GM18505 (cell line): ENCODE data around the gene LDLRAD2.

Experiments used
- ATAC-seq: cut with Tn5 transposase; IDR thresholded peaks from one replicate; pipeline ENCODE4 v1.9.1; 2021; ENCODE audit not compliant: unreplicated experiment
- POLR2A ChIP-seq: IDR thresholded peaks from 4 replicates; pipeline ENCODE4 v1.6.1; 2011; ENCODE audit warnings: borderline replicate concordance; ENCODE audit not compliant: insufficient read depth, insufficient read length; ENCODE audit errors: extremely low read depth

LDLRAD2 gene

DNA sequence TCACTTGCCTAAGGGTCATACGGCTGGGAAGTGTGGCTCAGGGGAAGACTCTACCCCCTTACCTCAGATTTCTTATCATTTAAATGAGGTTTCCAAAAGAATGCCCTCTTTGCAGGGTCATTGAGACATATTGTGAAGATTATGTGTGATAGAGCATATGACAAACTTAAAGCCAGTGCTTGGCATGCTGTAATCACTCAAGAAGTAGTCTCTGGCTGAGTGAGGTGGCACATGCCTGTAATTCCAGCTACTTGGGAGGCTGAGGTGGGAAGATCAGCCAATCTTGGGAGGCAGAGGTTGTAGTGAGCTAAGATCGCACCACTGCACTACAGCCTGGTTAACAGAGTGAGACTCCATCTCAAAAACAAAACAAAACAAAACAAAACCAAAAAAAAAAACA lies 7.5 kb upstream of the LDLRAD2 start:
- no peak for ATAC-seq
- no peak for TF ChIP-seq POLR2A

DNA sequence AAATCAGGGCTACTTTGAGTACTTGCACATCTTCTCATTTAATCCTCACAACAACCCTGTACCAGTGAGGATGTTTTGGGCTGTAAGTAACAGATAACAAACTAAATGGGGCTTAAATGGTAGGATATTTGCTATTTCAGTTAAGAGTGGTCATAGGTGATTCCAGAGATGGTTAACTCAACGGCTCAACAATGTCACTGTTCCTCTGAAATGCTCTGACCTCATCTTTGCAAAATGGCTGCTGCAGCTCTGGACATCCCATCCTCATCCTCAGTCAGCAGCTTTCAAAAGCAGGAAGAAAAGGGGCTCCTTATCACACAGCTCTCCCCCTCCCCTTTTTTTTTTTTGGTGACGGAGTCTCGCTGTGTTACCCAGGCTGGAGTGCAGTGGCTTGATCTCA lies 1.5 kb downstream of the LDLRAD2 start:
- ATAC-seq, result no peak
- no peak for TF ChIP-seq POLR2A

DNA sequence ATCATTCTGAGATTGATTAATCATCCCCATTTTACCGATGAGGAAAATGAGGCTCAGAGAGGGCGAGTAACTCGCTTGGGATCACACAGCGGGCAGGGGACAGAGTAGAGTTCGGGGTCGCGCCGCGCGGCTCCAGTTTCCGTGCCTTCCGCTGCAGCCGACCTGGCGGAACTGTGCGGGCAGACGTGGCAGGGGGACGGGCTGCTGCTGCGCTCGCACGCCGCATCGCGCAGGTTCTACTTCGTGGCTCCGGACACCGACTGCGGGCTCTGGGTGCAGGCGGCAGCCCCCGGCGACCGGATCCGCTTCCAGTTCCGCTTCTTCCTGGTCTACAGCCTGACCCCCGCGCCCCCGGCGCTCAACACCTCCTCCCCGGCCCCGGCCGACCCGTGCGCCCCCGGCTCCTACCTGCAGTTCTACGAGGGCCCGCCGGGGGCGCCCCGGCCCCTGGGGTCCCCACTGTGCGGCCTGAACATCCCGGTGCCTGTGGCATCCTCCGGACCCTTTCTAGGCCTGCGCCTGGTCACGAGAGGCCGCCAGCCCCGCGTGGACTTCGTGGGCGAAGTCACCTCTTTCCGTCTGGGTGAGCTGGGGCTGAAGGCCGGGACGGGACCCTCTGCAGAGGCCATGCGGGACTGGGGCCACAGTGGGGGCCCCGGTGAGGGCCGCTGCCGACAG lies 2.3 kb downstream of the LDLRAD2 start:
- ATAC-seq, result peak; percentile 55
- peak; percentile 35 for TF ChIP-seq POLR2A

DNA sequence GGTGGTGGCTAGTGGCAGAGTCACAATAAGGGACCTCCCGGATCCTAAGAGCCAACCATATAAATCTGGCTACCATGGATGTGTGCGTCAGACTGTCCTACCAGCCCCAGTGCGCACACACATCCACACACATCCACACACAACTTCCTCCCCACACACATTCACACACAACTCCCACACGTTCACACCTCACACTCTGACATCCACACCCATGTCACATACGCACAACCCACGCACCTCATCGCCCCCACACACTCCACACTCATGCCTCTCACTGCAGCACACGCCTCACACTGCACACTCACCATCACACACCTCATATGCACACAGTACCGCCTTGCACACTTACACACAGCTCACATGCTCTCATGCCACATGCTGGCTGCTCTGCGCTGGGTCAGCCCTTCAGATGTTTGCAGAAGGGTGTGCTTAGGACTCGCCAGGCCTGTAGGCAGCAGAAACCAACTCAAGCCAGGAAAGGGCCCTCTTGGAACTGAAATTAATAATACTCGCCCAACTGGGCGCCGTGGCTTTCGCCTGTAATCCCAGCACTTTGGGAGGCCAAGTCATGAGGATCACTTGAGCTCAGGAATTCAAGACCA lies 3.0 kb downstream of the LDLRAD2 start:
- no peak for ATAC-seq
- TF ChIP-seq POLR2A, result peak; percentile 39

- no peak for ATAC-seq
- peak; percentile 7 for TF ChIP-seq POLR2A
These were observed 3.8 kb downstream of the LDLRAD2 start for GRCh38 chr1:21815724-21816321.

GRCh38 chr1:21816602-21817302 lies 4.7 kb downstream of the LDLRAD2 start:
- no peak for TF ChIP-seq POLR2A
- no peak for ATAC-seq

GRCh38 chr1:21818656-21819055 lies 6.6 kb downstream of the LDLRAD2 start:
- ATAC-seq, result no peak
- TF ChIP-seq POLR2A, result no peak

- TF ChIP-seq POLR2A, result no peak
These were observed 8.7 kb downstream of the LDLRAD2 start for GRCh38 chr1:21820597-21821232.

DNA sequence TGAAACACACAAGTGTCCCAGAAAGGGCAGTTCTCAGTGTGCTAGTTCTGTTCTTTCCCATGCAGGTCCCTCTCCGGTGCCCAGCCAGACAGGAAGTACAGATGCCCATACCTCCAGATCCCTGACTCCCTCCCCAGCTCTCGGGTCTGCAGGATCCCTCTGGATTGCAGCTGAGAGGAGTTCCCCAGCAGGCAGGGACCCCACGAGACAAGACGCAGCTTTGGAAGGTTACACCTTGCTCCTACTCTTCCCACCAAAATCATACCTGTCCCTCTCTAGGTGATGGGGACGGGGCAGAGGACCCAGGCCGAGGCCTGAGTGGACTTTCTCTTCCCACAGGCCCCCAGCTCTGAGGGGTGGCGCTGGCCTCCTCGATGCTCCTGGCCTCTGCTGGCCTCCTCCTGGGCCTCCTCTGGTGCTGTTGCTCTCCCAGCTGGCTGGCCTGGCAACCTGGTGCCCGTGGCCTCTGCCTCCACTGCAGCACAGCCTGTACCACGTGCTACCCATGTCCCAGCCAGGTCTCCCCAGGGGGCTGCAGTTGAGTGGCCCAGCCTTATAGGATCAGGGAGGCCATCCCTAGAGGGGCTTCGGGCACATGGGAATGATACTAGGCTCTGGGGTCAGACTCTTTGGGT lies 9.4 kb downstream of the LDLRAD2 start:
- no peak for TF ChIP-seq POLR2A

More at GRCh38 chr1:21820597-21821232, 8.7 kb downstream of the LDLRAD2 start:
- ATAC-seq, result no peak

DNA sequence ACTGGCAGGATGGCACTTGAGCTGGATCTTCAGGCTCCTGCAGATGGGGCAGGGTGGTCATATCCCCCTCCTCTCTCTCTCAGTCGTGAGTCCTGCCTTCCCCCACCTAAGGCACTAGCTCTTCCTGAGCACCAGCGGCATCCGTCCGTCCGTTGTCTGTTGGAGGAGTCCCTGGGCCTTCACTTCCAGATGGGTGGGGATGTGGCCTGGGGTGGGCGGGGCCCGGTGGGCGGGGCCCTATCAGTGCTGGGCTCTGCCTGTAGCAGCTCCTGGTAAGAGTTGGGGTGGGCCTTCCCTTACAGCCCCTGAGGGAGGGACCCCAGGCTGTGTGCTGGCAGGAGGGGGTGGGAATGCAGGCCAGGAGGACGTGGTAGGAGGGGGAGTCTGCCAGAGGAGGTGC lies 10.3 kb downstream of the LDLRAD2 start:
- no peak for TF ChIP-seq POLR2A
- ATAC-seq, result no peak

More for the DNA sequence above, 9.4 kb downstream of the LDLRAD2 start:
- ATAC-seq, result no peak

- ATAC-seq, result no peak
- TF ChIP-seq POLR2A, result no peak
These were observed 11.3 kb downstream of the LDLRAD2 start for GRCh38 chr1:21823206-21823979.

GRCh38 chr1:21823980-21824702 lies 12.1 kb downstream of the LDLRAD2 start:
- ATAC-seq, result no peak
- TF ChIP-seq POLR2A, result no peak

- ATAC-seq, result no peak
These were observed 12.9 kb downstream of the LDLRAD2 start for GRCh38 chr1:21824926-21825325.

More at GRCh38 chr1:21824926-21825325, 12.9 kb downstream of the LDLRAD2 start:
- TF ChIP-seq POLR2A, result no peak
